Endothelial cell of umbilical vein (primary cell): ENCODE results near the gene FBXL17. TPM values are rescaled to one million over a fixed set of nuclear protein-coding genes. Genes with fewer than 3 reads are reported as not detected.
A peak's percentile ranks its signal among the peaks of the same experiment; 100 is the strongest.

Source experiments
- BruUV-seq: library from RNA; stranded (reverse); fragments of 400-500 nt; replicated peaks from 2 replicates; lab custom pipeline; 2021; lab: Mats Ljungman, UMichigan
- CTCF ChIA-PET: fragments of 300-600, 350-600 bp; sonication (Branson Sonifier 250); formaldehyde crosslinking; loops from one replicate; lab custom pipeline; 2021; ENCODE audit warnings: antibody characterized with exemption, inconsistent platforms; lab: Charles Lee
- POLR2A ChIA-PET: fragments of 300-600, 350-600 bp; sonication (Branson Sonifier 250); formaldehyde crosslinking; loops from one replicate; lab custom pipeline; 2021; ENCODE audit warnings: antibody characterized with exemption, inconsistent platforms; lab: Charles Lee
- DNase-seq: peaks from one replicate; pipeline ENCODE4 v3.0.0-alpha.2; 2011; ENCODE audit warnings: low read depth, low spot score
- FAIRE-seq: peaks from 2 replicates; lab custom pipeline; 2011; peaks lifted over from hg19 to GRCh38; lab: Jason Lieb, UNC
- H2AFZ ChIP-seq: 2 replicates; pipeline ENCODE4 v1.6.0; 2012; ENCODE audit warnings: low read depth, low read length, control low read depth, inconsistent platforms
- H3K27ac ChIP-seq: 2 replicates; pipeline ENCODE4 v1.5.1; 2011; ENCODE audit warnings: low read depth, mild to moderate bottlenecking, control low read depth, low read length, moderate library complexity; ENCODE audit not compliant: insufficient read depth
- H3K27me3 ChIP-seq, 2 experiments: 2 replicates each; pipeline versions ENCODE4 v1.6.0 to v1.6.1; 2011; ENCODE audit warnings: low read length in 2 of 2, mixed read lengths in 1 of 2; ENCODE audit not compliant: control insufficient read depth in 2 of 2, insufficient read depth in 2 of 2
- H3K36me3 ChIP-seq, 2 experiments: 2 replicates in 1 of 2; 3 replicates in 1 of 2; pipeline ENCODE4 v1.5.1; 2011; ENCODE audit warnings: low read length in 2 of 2, mild to moderate bottlenecking in 1 of 2, moderate library complexity in 1 of 2; ENCODE audit not compliant: control insufficient read depth in 2 of 2, insufficient read depth in 2 of 2; ENCODE audit errors: extremely low read depth in 1 of 2
- H3K4me1 ChIP-seq: 3 replicates; pipeline ENCODE4 v1.5.1; 2011; ENCODE audit warnings: mild to moderate bottlenecking, low read length; ENCODE audit not compliant: control insufficient read depth, insufficient read depth; ENCODE audit errors: extremely low read depth
- H3K4me2 ChIP-seq: 2 replicates; pipeline ENCODE4 v1.6.1; 2011; ENCODE audit warnings: low read length, control low read depth, mixed read lengths; ENCODE audit not compliant: insufficient read depth
- H3K4me3 ChIP-seq, 3 experiments: fragments of 200-600 bp in 1 of 3; sonication (generic), shearing (Covaris generic) in 1 of 3; replicated peaks in 1 of 3; 2 replicates each; pipeline ENCODE4 v1.5.1; 2011 to 2016; ENCODE audit warnings: control low read depth in 3 of 3, low read length in 3 of 3, mild to moderate bottlenecking in 2 of 3, inconsistent platforms in 1 of 3, low read depth in 1 of 3, moderate library complexity in 1 of 3; ENCODE audit not compliant: insufficient read depth in 1 of 3
- H3K79me2 ChIP-seq: 2 replicates; pipeline ENCODE4 v1.6.0; 2012; ENCODE audit warnings: low read length, inconsistent platforms; ENCODE audit not compliant: control insufficient read depth, insufficient read depth
- H3K9ac ChIP-seq: replicated peaks from 2 replicates; pipeline ENCODE3; 2011; ENCODE audit warnings: low read length, control low read depth; ENCODE audit not compliant: insufficient read depth; ENCODE audit errors: extremely low read depth
- H3K9me1 ChIP-seq: replicated peaks from 3 replicates; pipeline ENCODE4 v1.6.0; 2011; ENCODE audit warnings: mild to moderate bottlenecking, low read length; ENCODE audit not compliant: control insufficient read depth, insufficient read depth; ENCODE audit errors: extremely low read depth
- H3K9me3 ChIP-seq: replicated peaks from 2 replicates; pipeline ENCODE4 v1.5.1; 2012; ENCODE audit warnings: low read length, inconsistent platforms; ENCODE audit not compliant: control insufficient read depth, insufficient read depth
- H4K20me1 ChIP-seq: replicated peaks from 2 replicates; pipeline ENCODE3; 2011; ENCODE audit warnings: mild to moderate bottlenecking, low read length; ENCODE audit not compliant: control insufficient read depth, insufficient read depth; ENCODE audit errors: extremely low read depth
- EZH2 ChIP-seq: IDR thresholded peaks from 2 replicates; pipeline ENCODE4 v1.6.1; 2012; ENCODE audit warnings: borderline replicate concordance, low read depth, mild to moderate bottlenecking, moderate library complexity, low read length, inconsistent platforms; ENCODE audit not compliant: severe bottlenecking
- FOS ChIP-seq: IDR thresholded peaks from 2 replicates; pipeline ENCODE4 v1.6.1; 2011; ENCODE audit warnings: mild to moderate bottlenecking, low read length, moderate library complexity, borderline replicate concordance; ENCODE audit not compliant: insufficient read depth
- GATA2 ChIP-seq: IDR thresholded peaks from 2 replicates; pipeline ENCODE4 v1.7.0; 2011; ENCODE audit warnings: low read depth, mild to moderate bottlenecking, moderate library complexity, mixed read lengths, low read length; ENCODE audit not compliant: insufficient read length, insufficient read depth
- JUN ChIP-seq: IDR thresholded peaks from 2 replicates; pipeline ENCODE4 v1.6.1; 2011; ENCODE audit warnings: borderline replicate concordance, low read depth; ENCODE audit not compliant: insufficient read length, insufficient read depth
- POLR2A ChIP-seq: IDR thresholded peaks from 2 replicates; pipeline ENCODE4 v1.6.1; 2012; ENCODE audit warnings: low read depth, mild to moderate bottlenecking, control low read depth, low read length
- dilution Hi-C: fragments of 300-500 bp; cut with MboI; formaldehyde crosslinking; loops from one replicate; pipeline ENCODE4 v1.15.0; 2019; ENCODE audit warnings: low sequenced_read_pairs; ENCODE audit not compliant: extremely low pct_ligation_motif_present
- intact Hi-C: fragments of 100-400 bp; cut with micrococcal nuclease; formaldehyde crosslinking; loops from one replicate; pipeline ENCODE4 v1.10.0; 2022
- polyA plus RNA-seq, 4 experiments: library from polyadenylated mRNA; depleted of rRNA in 3 of 4; stranded (reverse) in 3 of 4; unstranded in 1 of 4; fragments of >200 nt; gene quantifications; 2 replicates each; pipeline versions ENCODE4 v1.2.1 to v1.2.3, GENCODE V29; 2011 to 2012; ENCODE audit warnings: missing spikeins in 1 of 4
- total RNA-seq: library from RNA; stranded (reverse); gene quantifications from 2 replicates; pipeline ENCODE4 v1.2.3, GENCODE V29; 2021
- TF ChIP-seq, protein P1 (sequence below), 2 donors: IDR thresholded peaks; 1 replicate in 1 of 2; 2 replicates in 1 of 2; pipeline ENCODE4 v1.5.1; 2011; ENCODE audit warnings: low read length in 2 of 2, mild to moderate bottlenecking in 2 of 2, moderate library complexity in 2 of 2, control low read depth in 1 of 2, inconsistent platforms in 1 of 2, low read depth in 1 of 2; ENCODE audit not compliant: insufficient read depth in 1 of 2; ENCODE audit errors: extremely low read depth in 1 of 2
- TF ChIP-seq, protein P2 (sequence below): IDR thresholded peaks from 2 replicates; pipeline ENCODE4 v1.6.1; 2011; ENCODE audit not compliant: insufficient read depth, insufficient read length

The FBXL17 gene
- total and polyA plus RNA-seq, 2 donors (not counting 3 experiments of a cell fraction or from before 2014, with no cell fraction given): 2.7 to 8.8 TPM

DNA sequence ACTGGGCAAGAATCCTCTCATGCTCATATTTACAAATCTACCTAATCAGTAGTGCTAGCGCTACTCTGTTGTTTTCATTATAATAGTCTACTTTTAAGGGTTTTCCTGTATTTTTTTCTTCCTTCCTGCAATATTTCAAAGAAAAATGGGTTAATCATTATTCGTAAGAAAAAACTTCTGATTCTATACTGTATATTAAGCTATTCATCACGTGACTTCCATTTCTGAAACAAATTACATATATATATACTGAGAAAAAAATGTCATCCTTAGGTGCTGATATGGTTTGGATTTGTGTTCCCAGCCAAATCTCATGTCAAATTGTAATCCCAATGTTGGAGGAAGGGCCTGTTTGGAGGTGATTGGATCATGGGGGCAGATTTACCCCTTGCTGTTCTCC, 197.0 kb downstream of the FBXL17 start:
- no peak overlapping the region for H3K27ac ChIP-seq
- H3K4me1 ChIP-seq: no peaks in the 10 kb centered on the region
- FAIRE-seq (no peak), DNase-seq (peak; percentile 3)
- no peak overlapping the region for H2AFZ ChIP-seq
- dilution Hi-C loops (no loop called here), intact Hi-C loops (no loop called here)
- no peak overlapping the region for H3K4me2 ChIP-seq
- no peaks in the 10 kb centered on the region for H4K20me1 ChIP-seq
- POLR2A ChIA-PET: no interaction called here
- no peak overlapping the region for H3K4me3 ChIP-seq
- H3K9me1 ChIP-seq: no peaks in the 10 kb centered on the region
- no peaks in the 10 kb centered on the region for H3K27me3 ChIP-seq
- TF ChIP-seq, protein P1, sequence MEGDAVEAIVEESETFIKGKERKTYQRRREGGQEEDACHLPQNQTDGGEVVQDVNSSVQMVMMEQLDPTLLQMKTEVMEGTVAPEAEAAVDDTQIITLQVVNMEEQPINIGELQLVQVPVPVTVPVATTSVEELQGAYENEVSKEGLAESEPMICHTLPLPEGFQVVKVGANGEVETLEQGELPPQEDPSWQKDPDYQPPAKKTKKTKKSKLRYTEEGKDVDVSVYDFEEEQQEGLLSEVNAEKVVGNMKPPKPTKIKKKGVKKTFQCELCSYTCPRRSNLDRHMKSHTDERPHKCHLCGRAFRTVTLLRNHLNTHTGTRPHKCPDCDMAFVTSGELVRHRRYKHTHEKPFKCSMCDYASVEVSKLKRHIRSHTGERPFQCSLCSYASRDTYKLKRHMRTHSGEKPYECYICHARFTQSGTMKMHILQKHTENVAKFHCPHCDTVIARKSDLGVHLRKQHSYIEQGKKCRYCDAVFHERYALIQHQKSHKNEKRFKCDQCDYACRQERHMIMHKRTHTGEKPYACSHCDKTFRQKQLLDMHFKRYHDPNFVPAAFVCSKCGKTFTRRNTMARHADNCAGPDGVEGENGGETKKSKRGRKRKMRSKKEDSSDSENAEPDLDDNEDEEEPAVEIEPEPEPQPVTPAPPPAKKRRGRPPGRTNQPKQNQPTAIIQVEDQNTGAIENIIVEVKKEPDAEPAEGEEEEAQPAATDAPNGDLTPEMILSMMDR (IDR thresholded peaks at IDR 0.05; ENCODE audit: extremely low read depth in 1 of 2, insufficient read depth in 1 of 2, low read depth in 1 of 2, low read length in 2 of 2): no peak
- TF ChIP-seq POLR2A: no peak
- TF ChIP-seq JUN: no peak
- no peak for TF ChIP-seq EZH2
- TF ChIP-seq, protein P2, sequence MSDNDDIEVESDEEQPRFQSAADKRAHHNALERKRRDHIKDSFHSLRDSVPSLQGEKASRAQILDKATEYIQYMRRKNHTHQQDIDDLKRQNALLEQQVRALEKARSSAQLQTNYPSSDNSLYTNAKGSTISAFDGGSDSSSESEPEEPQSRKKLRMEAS: no peak
- no peak for TF ChIP-seq FOS
- TF ChIP-seq GATA2: no peak
- H3K36me3 ChIP-seq: no peaks in the 10 kb centered on the region
- no peak overlapping the region for H3K9ac ChIP-seq
- CTCF ChIA-PET: interaction anchor here (0.6 kb wide), 1 partner anchor 41 kb away, joined by 3 read pairs; no protein-coding TSS in a partner anchor
- no peaks in the 10 kb centered on the region for H3K9me3 ChIP-seq
- BruUV-seq: no TSS peak
- H3K79me2 ChIP-seq: no peaks in the 10 kb centered on the region
